ENCODE measurements around the gene WWOX.

Gene WWOX

GRCh38 chr16:78140818-78141466 lies 41.5 kb downstream of the WWOX start:
- in situ Hi-C loops (cut with MboI; ENCODE audit: low sequenced_read_pairs): no loop called here

GRCh38 chr16:78142788-78143187 lies 43.3 kb downstream of the WWOX start:
- in situ Hi-C loops (cut with MboI; ENCODE audit: low sequenced_read_pairs): no loop called here

- in situ Hi-C loops (cut with MboI; ENCODE audit: low sequenced_read_pairs): no loop called here
These were observed 47.4 kb downstream of the WWOX start for GRCh38 chr16:78146807-78147206.

- in situ Hi-C loops (cut with MboI; ENCODE audit: low sequenced_read_pairs): no loop called here
These were observed 48.5 kb downstream of the WWOX start for GRCh38 chr16:78147911-78148401.

- in situ Hi-C loops (cut with MboI; ENCODE audit: low sequenced_read_pairs): no loop called here
These were observed 50.8 kb downstream of the WWOX start for GRCh38 chr16:78150233-78150632.

GRCh38 chr16:78154729-78155461 lies 55.4 kb downstream of the WWOX start:
- in situ Hi-C loops (cut with MboI; ENCODE audit: low sequenced_read_pairs): no loop called here

- in situ Hi-C loops (cut with MboI; ENCODE audit: low sequenced_read_pairs): no loop called here
These were observed 56.4 kb downstream of the WWOX start for GRCh38 chr16:78155791-78156345.

- in situ Hi-C loops (cut with MboI; ENCODE audit: low sequenced_read_pairs): no loop called here
These were observed 61.7 kb downstream of the WWOX start for GRCh38 chr16:78161023-78161729.

- in situ Hi-C loops (cut with MboI; ENCODE audit: low sequenced_read_pairs): no loop called here
These were observed 64.6 kb downstream of the WWOX start for GRCh38 chr16:78163772-78164670.

- in situ Hi-C loops (cut with MboI; ENCODE audit: low sequenced_read_pairs): no loop called here
These were observed 71.1 kb downstream of the WWOX start for GRCh38 chr16:78170494-78170933.

- in situ Hi-C loops (cut with MboI; ENCODE audit: low sequenced_read_pairs): no loop called here
These were observed 75.8 kb downstream of the WWOX start for GRCh38 chr16:78175287-78175686.

- in situ Hi-C loops (cut with MboI; ENCODE audit: low sequenced_read_pairs): no loop called here
These were observed 77.0 kb downstream of the WWOX start for GRCh38 chr16:78176435-78176834.

- in situ Hi-C loops (cut with MboI; ENCODE audit: low sequenced_read_pairs): no loop called here
These were observed 77.8 kb downstream of the WWOX start for GRCh38 chr16:78177218-78177617.

GRCh38 chr16:78177987-78178386 lies 78.5 kb downstream of the WWOX start:
- in situ Hi-C loops (cut with MboI; ENCODE audit: low sequenced_read_pairs): no loop called here

GRCh38 chr16:78179666-78180065 lies 80.2 kb downstream of the WWOX start:
- in situ Hi-C loops (cut with MboI; ENCODE audit: low sequenced_read_pairs): no loop called here

GRCh38 chr16:78180349-78180748 lies 80.9 kb downstream of the WWOX start:
- in situ Hi-C loops (cut with MboI; ENCODE audit: low sequenced_read_pairs): no loop called here

- in situ Hi-C loops (cut with MboI; ENCODE audit: low sequenced_read_pairs): no loop called here
These were observed 84.2 kb downstream of the WWOX start for GRCh38 chr16:78183437-78184237.

GRCh38 chr16:78184238-78185183 lies 85.1 kb downstream of the WWOX start:
- in situ Hi-C loops (cut with MboI; ENCODE audit: low sequenced_read_pairs): no loop called here

Data from HL-60/S4 (cell line).